Activated naive CD4-positive, alpha-beta T cell treated with anti-CD3 and anti-CD28 coated beads for 36 hours (primary cell): ENCODE data around the gene ZNF407. TPM values are rescaled to one million over a fixed set of nuclear protein-coding genes. Genes with fewer than 3 reads are reported as not detected.
"Not testable (repeated sequence)": the region's sequence is repeated elsewhere in the genome, so short reads cannot be mapped to it uniquely, and the experiment has no call there.

Source experiments
- CTCF ChIA-PET: fragments of 350-600 bp; sonication (Branson Sonifier 250); formaldehyde crosslinking; loops from one replicate; lab custom pipeline; 2021; ENCODE audit warnings: antibody characterized with exemption; lab: Charles Lee
- DNase-seq: peaks from one replicate; pipeline ENCODE4 v3.0.0-alpha.2; 2020
- H3K27ac Mint-ChIP-seq: one replicate; pipeline ENCODE4 v1.8.0; 2021; ENCODE audit warnings: mild to moderate bottlenecking, mixed read lengths
- H3K27me3 Mint-ChIP-seq: one replicate; pipeline ENCODE4 v1.8.0; 2021; ENCODE audit warnings: low read depth, mixed read lengths
- H3K36me3 Mint-ChIP-seq: one replicate; pipeline ENCODE4 v1.8.0; 2021; ENCODE audit warnings: low read depth, mixed read lengths
- H3K4me1 Mint-ChIP-seq: one replicate; pipeline ENCODE4 v1.8.0; 2021; ENCODE audit warnings: low read depth, mixed read lengths
- H3K4me3 Mint-ChIP-seq: one replicate; pipeline ENCODE4 v1.8.0; 2021; ENCODE audit warnings: mild to moderate bottlenecking, moderate library complexity, mixed read lengths
- H3K9me3 Mint-ChIP-seq: one replicate; pipeline ENCODE4 v1.8.0; 2021; ENCODE audit warnings: mixed read lengths
- intact Hi-C: fragments of 100-400 bp; cut with micrococcal nuclease; formaldehyde crosslinking; loops from one replicate; pipeline ENCODE4 v1.15.1; 2023
- total RNA-seq, 2 experiments: library from RNA; stranded (reverse); gene quantifications; one replicate each; pipeline ENCODE4 v1.2.3, GENCODE V29; 2021

The ZNF407 gene
- total RNA-seq, 2 experiments from 2014 or later, result 9.8 to 9.9 TPM

DNA sequence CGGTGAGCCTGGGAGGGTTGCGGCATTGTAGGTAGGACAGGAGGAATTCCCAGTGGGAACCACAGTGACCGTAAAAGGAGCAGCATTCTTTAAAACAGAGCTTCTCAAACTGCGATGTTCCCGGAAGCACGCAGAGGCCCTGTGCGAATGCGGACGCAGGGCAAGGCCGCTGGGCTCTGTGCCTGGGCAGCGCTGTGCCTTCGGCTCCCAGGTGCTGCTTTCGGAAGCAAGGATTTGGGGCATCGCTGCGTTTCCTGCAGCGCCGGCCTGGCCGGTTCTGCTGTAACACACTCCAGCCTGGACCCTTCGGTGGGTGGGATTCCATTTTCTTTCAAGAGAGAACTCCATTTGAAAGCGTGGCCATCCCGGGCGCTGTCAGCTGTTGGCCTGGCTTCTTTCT lies 492.7 kb downstream of the ZNF407 start:
- H3K36me3 Mint-ChIP-seq, result no peaks in the 10 kb centered on the region
- CTCF ChIA-PET, result no interaction called here
- H3K27ac Mint-ChIP-seq, result no peak overlapping the region
- intact Hi-C loops, result no loop called here
- no peak overlapping the region for H3K4me3 Mint-ChIP-seq
- H3K4me1 Mint-ChIP-seq, result no peaks in the 10 kb centered on the region
- no peak for DNase-seq
- H3K9me3 Mint-ChIP-seq, result peaks cover 3% of the 10 kb centered on the region
- H3K27me3 Mint-ChIP-seq, result no peaks in the 10 kb centered on the region

DNA sequence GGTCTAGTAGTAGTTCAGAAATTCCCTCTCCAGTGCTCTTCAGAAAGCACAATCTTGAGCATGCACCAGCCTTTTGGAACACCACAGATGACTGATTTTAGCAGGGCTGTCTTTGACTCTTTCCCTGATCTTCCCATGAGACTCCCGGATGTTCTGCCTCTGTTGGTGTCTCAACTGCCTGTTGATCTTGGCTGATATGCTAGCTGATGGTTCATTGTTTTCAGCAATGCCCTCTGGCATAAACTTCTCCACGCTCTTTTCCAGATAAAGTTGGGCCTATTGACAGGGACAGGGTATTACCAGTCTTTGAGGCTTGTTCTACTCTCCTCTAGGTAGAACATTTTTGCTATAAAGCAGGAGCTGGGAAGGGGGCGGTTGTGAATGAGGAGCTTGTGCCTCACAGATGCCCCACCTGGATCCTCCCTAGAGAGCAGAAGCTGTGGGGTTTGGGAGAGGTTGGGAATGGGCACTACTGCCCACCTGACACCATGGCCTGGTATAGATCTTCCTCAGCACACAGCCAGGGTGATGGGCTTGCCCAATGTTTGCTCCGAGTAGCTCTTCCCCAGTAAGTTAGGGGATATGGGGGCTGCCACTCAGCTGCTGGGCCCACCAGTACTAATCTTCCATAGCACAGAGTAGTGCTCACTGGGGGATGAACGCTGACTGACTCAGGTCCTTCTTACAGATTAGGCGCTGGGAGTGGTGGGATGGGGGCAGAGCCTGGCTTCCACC lies 500.0 kb downstream of the ZNF407 start:
- CTCF ChIA-PET, result interaction anchor here (0.5 kb wide), 1 partner anchor 90 kb away, joined by 3 read pairs; no protein-coding TSS in a partner anchor
- DNase-seq, result no peak
- no peaks in the 10 kb centered on the region for H3K4me1 Mint-ChIP-seq
- intact Hi-C loops, result no loop called here
- no peak overlapping the region for H3K27ac Mint-ChIP-seq
- H3K36me3 Mint-ChIP-seq, result peaks cover 2% of the 10 kb centered on the region
- H3K9me3 Mint-ChIP-seq, result peaks cover 13% of the 10 kb centered on the region
- H3K27me3 Mint-ChIP-seq, result no peaks in the 10 kb centered on the region
- H3K4me3 Mint-ChIP-seq, result no peak overlapping the region

DNA sequence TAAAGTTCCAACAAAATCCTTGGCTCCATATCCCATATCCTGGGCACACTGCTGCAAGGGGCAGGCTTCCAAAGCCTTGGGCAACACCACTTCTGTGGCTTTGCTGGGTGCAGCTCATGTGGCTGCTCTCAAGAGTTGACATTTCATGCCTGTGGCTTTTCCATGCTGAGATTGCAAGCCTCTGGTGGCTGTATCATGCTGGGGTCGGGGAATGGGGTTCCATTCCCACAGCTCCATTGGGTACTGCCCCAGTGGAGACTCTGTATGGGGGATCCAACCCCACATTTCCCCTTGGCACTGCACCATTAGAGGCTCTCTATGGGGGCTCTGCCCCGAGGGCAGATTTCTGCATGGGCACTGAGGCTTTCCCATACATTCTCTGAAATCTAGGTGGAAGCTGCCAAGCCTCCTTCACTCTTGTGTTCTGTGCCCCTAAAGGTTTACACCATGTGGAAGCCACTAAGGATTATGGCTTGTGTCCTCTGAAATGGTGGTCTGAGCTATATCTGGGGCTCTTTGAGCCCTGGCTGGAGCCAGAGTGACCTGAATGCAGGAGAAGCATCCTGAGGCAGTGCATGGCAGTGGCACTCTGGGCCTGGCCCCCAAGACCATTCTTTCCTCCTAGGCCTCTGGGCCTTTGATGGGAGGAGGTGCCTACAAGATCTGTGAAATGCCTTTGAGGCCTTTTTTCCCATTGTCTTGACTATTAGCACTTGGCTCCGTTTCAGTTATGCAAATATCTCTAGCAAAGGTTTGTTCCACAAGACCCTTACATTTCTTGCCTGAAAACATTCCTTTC lies 503.4 kb downstream of the ZNF407 start:
- no peak for DNase-seq
- Mint-ChIP-seq H3K27ac (no peak overlapping the region), H3K36me3 (no peaks in the 10 kb centered on the region), H3K9me3 (peaks cover 9% of the 10 kb centered on the region), H3K4me1 (no peaks in the 10 kb centered on the region), H3K4me3 (no peak overlapping the region), H3K27me3 (no peaks in the 10 kb centered on the region)
- intact Hi-C loops, result no loop called here
- CTCF ChIA-PET, result no interaction called here

DNA sequence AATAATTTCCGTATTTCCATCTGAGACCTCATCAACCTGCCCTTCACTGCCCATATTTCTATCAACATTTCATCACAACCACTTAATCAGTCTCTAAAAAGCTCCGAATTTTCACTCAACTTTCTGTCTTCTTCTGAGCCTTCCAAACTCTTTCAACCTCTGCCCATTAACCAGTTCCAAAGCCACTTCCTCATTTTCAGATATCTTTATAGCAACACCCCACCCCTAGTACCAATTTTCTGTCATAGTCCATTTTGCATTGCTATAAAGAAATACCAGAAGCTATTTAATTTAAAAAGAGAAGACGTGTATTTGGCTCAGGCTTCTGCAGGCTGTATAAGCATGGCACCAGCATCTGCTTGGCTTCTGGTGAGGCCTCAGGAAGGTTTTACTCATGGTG lies 504.2 kb downstream of the ZNF407 start:
- DNase-seq, result no peak

DNA sequence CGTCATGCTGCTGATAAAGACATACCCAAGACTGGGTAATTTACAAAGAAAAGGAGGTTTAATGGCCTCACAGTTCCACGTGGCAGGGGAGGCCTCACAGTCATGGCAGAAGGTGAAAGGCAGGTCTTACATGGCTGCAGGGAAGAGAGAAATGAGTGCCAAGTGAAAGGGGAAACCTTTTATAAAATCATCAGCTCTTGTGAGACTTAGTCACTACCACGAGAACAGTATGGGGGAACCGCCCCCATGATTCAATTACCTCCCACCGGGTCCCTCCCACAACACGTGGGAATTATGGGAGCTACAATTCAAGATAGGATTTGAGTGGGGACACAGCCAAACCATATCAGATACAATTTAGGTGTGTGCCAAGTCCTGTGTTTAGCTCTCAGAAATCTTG lies 506.4 kb downstream of the ZNF407 start:
- CTCF ChIA-PET, H3K27me3 Mint-ChIP-seq, H3K36me3 Mint-ChIP-seq, H3K9me3 Mint-ChIP-seq, H3K4me1 Mint-ChIP-seq, H3K27ac Mint-ChIP-seq, H3K4me3 Mint-ChIP-seq, intact Hi-C loops, DNase-seq: not testable (repeated sequence)

More for the DNA sequence above, 504.2 kb downstream of the ZNF407 start:
- Mint-ChIP-seq H3K27ac (no peak overlapping the region), H3K4me3 (no peak overlapping the region), H3K27me3 (no peaks in the 10 kb centered on the region), H3K4me1 (no peaks in the 10 kb centered on the region), H3K9me3 (peaks cover 9% of the 10 kb centered on the region), H3K36me3 (no peaks in the 10 kb centered on the region)
- CTCF ChIA-PET, result no interaction called here
- intact Hi-C loops, result no loop called here

DNA sequence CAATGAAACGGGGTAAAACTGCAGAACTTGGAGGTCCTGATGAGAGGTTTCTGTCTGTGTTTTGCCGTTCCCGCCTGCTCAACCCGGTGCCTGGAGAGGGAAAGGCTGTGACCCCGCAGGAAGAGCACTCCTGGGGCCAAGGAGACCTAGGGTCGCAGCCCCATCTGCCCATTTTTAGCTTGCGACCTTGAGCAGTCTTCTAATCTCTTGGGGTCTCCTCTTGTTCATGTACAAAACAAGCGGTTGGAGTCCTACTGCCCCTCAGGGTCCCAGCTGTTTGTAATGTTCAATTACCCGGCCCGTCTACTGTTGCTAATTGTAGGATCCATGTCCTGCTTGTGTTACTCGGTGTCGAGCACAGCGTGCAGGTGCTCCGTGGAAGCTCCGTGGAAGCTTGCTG lies 506.8 kb downstream of the ZNF407 start:
- no peak overlapping the region for H3K27ac Mint-ChIP-seq
- peaks cover 7% of the 10 kb centered on the region for H3K9me3 Mint-ChIP-seq
- H3K36me3 Mint-ChIP-seq, result no peaks in the 10 kb centered on the region
- no peaks in the 10 kb centered on the region for H3K4me1 Mint-ChIP-seq
- CTCF ChIA-PET, result interaction anchor here (0.6 kb wide), 1 partner anchor 824 kb away, joined by 3 read pairs; no protein-coding TSS in a partner anchor
- DNase-seq, result no peak
- no peak overlapping the region for H3K4me3 Mint-ChIP-seq
- intact Hi-C loops, result no loop called here
- no peaks in the 10 kb centered on the region for H3K27me3 Mint-ChIP-seq

DNA sequence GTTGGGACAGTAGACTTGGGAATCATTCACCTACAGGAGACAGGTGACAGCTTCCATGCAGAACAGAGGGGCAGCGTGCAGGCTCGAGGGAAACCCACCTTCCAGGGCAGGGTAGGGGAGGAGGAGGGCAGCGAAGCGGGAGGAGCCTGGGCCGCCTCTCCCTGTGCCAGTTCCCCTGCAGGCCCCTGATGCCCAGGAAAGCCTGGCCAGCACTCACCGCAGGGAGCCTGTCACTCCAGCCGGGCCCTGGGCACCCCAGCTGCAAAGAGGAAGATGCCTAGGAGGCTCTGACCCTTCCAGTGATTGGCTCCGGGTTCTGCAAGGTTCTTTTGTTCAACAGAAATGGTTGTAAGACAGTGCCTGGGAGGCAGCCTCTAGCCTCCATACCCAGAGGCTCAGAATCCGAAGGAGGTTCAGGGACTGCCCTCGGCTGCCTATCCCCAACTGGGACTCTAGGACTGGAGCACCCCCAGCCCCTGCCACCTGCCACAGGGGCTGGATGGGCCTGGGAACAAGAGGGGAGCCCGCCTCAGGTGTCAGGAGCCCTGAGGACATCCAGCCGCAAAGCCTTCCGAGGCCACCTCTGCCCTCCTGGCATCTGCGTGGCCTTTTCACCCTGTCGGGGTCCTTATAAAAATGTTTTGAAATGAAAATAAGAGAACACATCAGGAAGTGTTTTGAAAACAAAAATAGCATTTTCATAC lies 508.0 kb downstream of the ZNF407 start:
- intact Hi-C loops, result no loop called here
- Mint-ChIP-seq H3K4me3 (no peak overlapping the region), H3K9me3 (peaks cover 7% of the 10 kb centered on the region), H3K4me1 (no peaks in the 10 kb centered on the region), H3K27me3 (no peaks in the 10 kb centered on the region), H3K27ac (no peak overlapping the region), H3K36me3 (no peaks in the 10 kb centered on the region)
- DNase-seq, result no peak
- CTCF ChIA-PET, result interaction anchor here (0.8 kb wide), 1 partner anchor 554 kb away, joined by 3 read pairs; no protein-coding TSS in a partner anchor

DNA sequence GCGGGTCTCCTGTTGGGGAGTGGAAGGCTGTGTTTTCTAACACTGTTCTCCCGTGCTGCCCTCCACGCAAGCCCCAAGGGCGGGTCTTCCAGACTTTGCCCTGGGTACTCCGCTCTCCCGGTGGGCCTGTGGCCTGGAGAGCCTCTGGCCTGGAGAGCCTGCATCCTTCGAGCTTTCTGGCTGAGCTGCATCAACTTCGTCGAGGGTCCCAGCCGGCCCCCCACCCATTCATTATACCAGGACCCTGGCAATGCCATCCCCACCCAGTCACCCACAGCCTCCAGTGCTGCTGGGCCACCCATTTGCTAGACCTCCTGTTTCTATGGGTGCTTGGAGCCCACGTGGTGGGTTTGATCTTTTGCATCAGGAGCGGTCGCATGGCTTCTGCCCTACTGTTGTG lies 509.1 kb downstream of the ZNF407 start:
- H3K36me3 Mint-ChIP-seq, result no peaks in the 10 kb centered on the region
- H3K27ac Mint-ChIP-seq, result no peak overlapping the region
- peaks cover 4% of the 10 kb centered on the region for H3K9me3 Mint-ChIP-seq
- no peak overlapping the region for H3K4me3 Mint-ChIP-seq
- H3K4me1 Mint-ChIP-seq, result no peaks in the 10 kb centered on the region
- no peaks in the 10 kb centered on the region for H3K27me3 Mint-ChIP-seq
- DNase-seq, result no peak
- intact Hi-C loops, result no loop called here
- CTCF ChIA-PET, result interaction anchor here (0.8 kb wide), 1 partner anchor 555 kb away, joined by 3 read pairs; no protein-coding TSS in a partner anchor

DNA sequence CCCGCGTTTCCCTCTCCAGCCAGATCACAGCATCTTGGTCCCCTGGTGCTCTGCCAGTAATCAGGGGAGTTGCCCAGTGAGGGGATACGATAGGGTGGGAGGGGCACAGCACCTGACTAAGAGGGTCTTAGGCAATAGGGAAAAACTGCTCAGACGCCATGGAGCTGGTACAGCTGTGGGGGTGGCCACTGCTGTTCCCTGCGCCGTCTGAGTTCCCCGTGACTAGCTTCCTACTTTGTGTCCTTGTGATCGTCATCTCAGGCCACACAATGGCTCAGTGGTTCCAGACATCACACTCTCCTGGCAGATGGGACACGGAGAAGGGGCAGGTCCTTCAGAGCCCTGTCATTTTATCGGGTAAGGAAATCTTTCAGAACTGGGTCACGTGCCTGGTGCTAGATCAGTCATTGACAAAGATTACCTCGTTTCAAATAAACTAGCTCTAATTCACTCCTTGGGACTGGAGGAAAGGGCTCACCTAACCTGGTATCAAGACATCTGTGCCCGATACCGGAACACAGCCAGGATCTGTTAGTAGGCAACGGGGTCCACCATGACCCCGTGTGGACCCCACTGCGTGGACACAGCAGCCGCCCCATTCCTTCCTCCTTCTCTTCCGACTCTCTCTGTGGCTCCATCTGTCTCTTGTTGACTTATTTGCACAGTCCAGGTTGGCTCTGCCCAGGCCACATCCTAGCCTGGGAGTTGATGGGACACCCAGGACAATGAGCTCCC lies 509.7 kb downstream of the ZNF407 start:
- Mint-ChIP-seq H3K4me3 (no peak overlapping the region), H3K9me3 (no peaks in the 10 kb centered on the region), H3K4me1 (no peaks in the 10 kb centered on the region), H3K36me3 (no peaks in the 10 kb centered on the region), H3K27me3 (no peaks in the 10 kb centered on the region), H3K27ac (no peak overlapping the region)
- intact Hi-C loops, result no loop called here
- no peak for DNase-seq
- CTCF ChIA-PET, result interaction anchor here (0.6 kb wide), 1 partner anchor 21 kb away, joined by 3 read pairs; no protein-coding TSS in a partner anchor

DNA sequence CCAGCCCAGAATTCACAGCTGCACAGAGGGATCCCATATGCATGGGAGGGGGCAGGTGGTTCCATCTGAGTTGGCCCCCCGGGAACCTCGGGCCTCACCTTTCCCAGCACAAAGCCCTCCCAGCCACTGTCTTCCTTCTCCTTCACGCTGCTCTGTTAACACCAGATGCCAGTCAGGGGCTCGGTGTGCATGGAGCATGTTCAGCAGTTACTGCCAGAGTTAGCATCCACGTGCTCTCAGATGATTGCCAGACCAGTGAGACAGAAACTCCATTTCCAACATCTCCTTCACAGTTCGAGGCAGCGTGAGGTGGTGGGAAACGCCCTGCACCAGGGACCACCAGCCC lies 510.2 kb downstream of the ZNF407 start:
- Mint-ChIP-seq H3K4me1 (no peaks in the 10 kb centered on the region), H3K36me3 (no peaks in the 10 kb centered on the region), H3K4me3 (no peak overlapping the region), H3K27ac (no peak overlapping the region), H3K27me3 (no peaks in the 10 kb centered on the region), H3K9me3 (no peaks in the 10 kb centered on the region)
- intact Hi-C loops, result no loop called here
- no peak for DNase-seq
- CTCF ChIA-PET, result interaction anchor here (0.6 kb wide), 1 partner anchor 20 kb away, joined by 3 read pairs; no protein-coding TSS in a partner anchor

DNA sequence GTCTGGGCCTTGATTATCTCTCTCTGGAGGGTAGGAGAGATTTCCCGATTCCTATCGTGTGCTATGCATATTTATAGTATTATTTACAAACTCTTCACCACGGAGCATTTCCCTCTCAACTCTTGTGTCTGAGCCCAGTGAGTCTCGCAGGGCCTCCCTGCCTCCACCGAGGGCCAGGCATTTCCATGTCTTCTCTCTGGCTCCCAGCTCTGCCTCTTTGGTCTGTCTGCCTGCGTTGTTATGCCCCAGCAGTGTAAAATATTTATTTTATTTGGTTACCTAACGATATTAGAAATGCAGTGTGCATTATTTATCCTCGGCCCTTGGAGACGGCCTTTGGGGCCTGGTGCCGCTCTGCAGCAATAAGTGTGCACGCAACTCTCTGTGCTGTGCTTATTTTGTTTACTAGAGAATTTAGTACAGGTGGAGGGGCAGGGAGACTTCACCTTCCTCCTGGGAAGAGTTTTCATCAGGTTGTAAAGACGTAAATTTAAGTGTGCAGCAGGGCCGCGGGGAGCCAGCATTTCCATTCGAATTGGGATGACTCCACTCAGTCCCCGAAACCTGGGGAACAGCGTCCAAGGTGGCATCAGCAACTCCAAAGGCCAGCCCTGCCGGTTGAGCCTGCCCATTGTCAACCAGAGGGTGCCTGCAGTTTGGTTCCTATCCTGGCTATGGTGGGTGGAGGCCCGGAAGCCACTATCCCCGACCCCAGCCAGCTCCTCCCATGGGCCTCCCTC lies 511.1 kb downstream of the ZNF407 start:
- no peak for DNase-seq
- CTCF ChIA-PET, result no interaction called here
- no peaks in the 10 kb centered on the region for H3K9me3 Mint-ChIP-seq
- H3K4me1 Mint-ChIP-seq, result no peaks in the 10 kb centered on the region
- no peak overlapping the region for H3K4me3 Mint-ChIP-seq
- intact Hi-C loops, result no loop called here
- no peak overlapping the region for H3K27ac Mint-ChIP-seq
- no peaks in the 10 kb centered on the region for H3K27me3 Mint-ChIP-seq
- H3K36me3 Mint-ChIP-seq, result no peaks in the 10 kb centered on the region
